Ascending aorta (tissue), 2 donors: Measurements from ENCODE around the gene MTHFS. TPM values are rescaled to one million over a fixed set of nuclear protein-coding genes. Genes with fewer than 3 reads are reported as not detected.
"Not testable (repeated sequence)": the region's sequence is repeated elsewhere in the genome, so short reads cannot be mapped to it uniquely, and the experiment has no call there.

ENCODE experiments used
- DNase-seq, 2 donors: peaks; one replicate each; pipeline ENCODE4 v3.0.0-alpha.2; 2019; ENCODE audit warnings: low spot score in 2 of 2
- H3K27ac ChIP-seq, 2 donors: fragments of 200-600 bp; sonication (generic); one replicate each; pipeline ENCODE4 v1.5.1; 2016 to 2017; ENCODE audit warnings: mild to moderate bottlenecking in 1 of 2
- H3K27me3 ChIP-seq: fragments of 200-600 bp; sonication (generic); one replicate; pipeline ENCODE4 v1.5.1; 2017
- H3K36me3 ChIP-seq, 2 donors: fragments of 200-600 bp; sonication (generic); one replicate each; pipeline ENCODE4 v1.5.1; 2016
- H3K4me1 ChIP-seq, 2 donors: fragments of 200-600 bp; sonication (generic); one replicate each; pipeline ENCODE4 v1.5.1; 2016 to 2017; ENCODE audit warnings: mild to moderate bottlenecking in 1 of 2
- H3K4me3 ChIP-seq, 2 donors: fragments of 200-600 bp; sonication (generic); one replicate each; pipeline ENCODE4 v1.5.1; 2016 to 2017; ENCODE audit warnings: mild to moderate bottlenecking in 1 of 2
- H3K9me3 ChIP-seq, 2 donors: fragments of 200-600 bp; sonication (generic); one replicate each; pipeline ENCODE4 v1.5.1; 2016
- CTCF ChIP-seq, 3 experiments: fragments of 200-600 bp in 2 of 3; fragments of 450-650 bp in 1 of 3; sonication (generic) in 2 of 3; IDR thresholded peaks; one replicate each; pipeline ENCODE4 v1.5.1; 2016 to 2019; ENCODE audit warnings: antibody characterized with exemption in 3 of 3, mild to moderate bottlenecking in 1 of 3, moderate library complexity in 1 of 3
- intact Hi-C: fragments of 100-400 bp; cut with DNase I; formaldehyde crosslinking; loops from one replicate; pipeline ENCODE4 v1.15.1; 2023
- total RNA-seq: library from RNA; depleted of rRNA; stranded (reverse); fragments of >200 nt; gene quantifications from one replicate; pipeline ENCODE4 v1.1.0, GENCODE V29; 2016

MTHFS gene
- total RNA-seq, 1 donor from 2014 or later, result 0.75 TPM

GRCh38 chr15:79904271-79904670 is 7.5 kb upstream of the MTHFS start:
- Histone ChIP-seq H3K36me3 (no peaks in the 10 kb centered on the region), H3K4me3 (no peak overlapping the region), H3K4me1 (no peaks in the 10 kb centered on the region), H3K9me3 (no peaks in the 10 kb centered on the region), H3K27ac (no peak overlapping the region), H3K27me3 (no peaks in the 10 kb centered on the region)
- TF ChIP-seq CTCF (IDR thresholded peaks at IDR 0.05), result no peak
- DNase-seq, result no peak
- intact Hi-C loops, result no loop called here

GRCh38 chr15:79903626-79904025 is 6.8 kb upstream of the MTHFS start:
- Histone ChIP-seq H3K27ac (no peak overlapping the region), H3K36me3 (no peaks in the 10 kb centered on the region), H3K4me3 (no peak overlapping the region), H3K4me1 (no peaks in the 10 kb centered on the region), H3K9me3 (no peaks in the 10 kb centered on the region), H3K27me3 (no peaks in the 10 kb centered on the region)
- no peak for DNase-seq
- TF ChIP-seq CTCF (IDR thresholded peaks at IDR 0.05), result no peak
- intact Hi-C loops, result no loop called here

GRCh38 chr15:79903144-79903543 is 6.3 kb upstream of the MTHFS start:
- DNase-seq, result no peak
- intact Hi-C loops, result no loop called here
- Histone ChIP-seq H3K4me1 (no peaks in the 10 kb centered on the region), H3K27me3 (no peaks in the 10 kb centered on the region), H3K36me3 (no peaks in the 10 kb centered on the region), H3K4me3 (no peak overlapping the region), H3K27ac (no peak overlapping the region), H3K9me3 (no peaks in the 10 kb centered on the region)
- TF ChIP-seq CTCF (IDR thresholded peaks at IDR 0.05), result no peak

- Histone ChIP-seq H3K4me3 (no peak overlapping the region), H3K36me3 (no peaks in the 10 kb centered on the region), H3K4me1 (no peaks in the 10 kb centered on the region), H3K27ac (no peak overlapping the region), H3K27me3 (no peaks in the 10 kb centered on the region), H3K9me3 (no peaks in the 10 kb centered on the region)
- TF ChIP-seq CTCF (IDR thresholded peaks at IDR 0.05), result no peak
- intact Hi-C loops, result no loop called here
- DNase-seq, result no peak
Measured at GRCh38 chr15:79901958-79902357, 5.1 kb upstream of the MTHFS start.

- DNase-seq, H3K4me3 ChIP-seq, H3K4me1 ChIP-seq, H3K27me3 ChIP-seq, H3K36me3 ChIP-seq, H3K9me3 ChIP-seq, H3K27ac ChIP-seq, intact Hi-C loops: not testable (repeated sequence)
Measured at GRCh38 chr15:79900818-79901378, 4.1 kb upstream of the MTHFS start.

GRCh38 chr15:79900087-79900486 is 3.3 kb upstream of the MTHFS start:
- intact Hi-C loops, result no loop called here
- no peak for TF ChIP-seq CTCF (IDR thresholded peaks at IDR 0.05)
- no peaks in the 10 kb centered on the region for H3K4me1 ChIP-seq
- no peaks in the 10 kb centered on the region for H3K27me3 ChIP-seq
- no peak for DNase-seq
- no peak overlapping the region for H3K4me3 ChIP-seq
- H3K9me3 ChIP-seq, result no peaks in the 10 kb centered on the region
- H3K27ac ChIP-seq, result no peak overlapping the region
- H3K36me3 ChIP-seq, result no peaks in the 10 kb centered on the region

- H3K4me1 ChIP-seq, H3K36me3 ChIP-seq, H3K4me3 ChIP-seq, DNase-seq, H3K27ac ChIP-seq, H3K9me3 ChIP-seq, H3K27me3 ChIP-seq: not testable (repeated sequence)
- intact Hi-C loops, result loop anchor here (5.0 kb wide), 3 partner anchors 159 to 274 kb away; partner anchors contain the start of genes FAH and ZFAND6
Measured at GRCh38 chr15:79898786-79899185, 2.0 kb upstream of the MTHFS start.
